ENCODE measurements around the gene INO80C.

The INO80C gene

DNA sequence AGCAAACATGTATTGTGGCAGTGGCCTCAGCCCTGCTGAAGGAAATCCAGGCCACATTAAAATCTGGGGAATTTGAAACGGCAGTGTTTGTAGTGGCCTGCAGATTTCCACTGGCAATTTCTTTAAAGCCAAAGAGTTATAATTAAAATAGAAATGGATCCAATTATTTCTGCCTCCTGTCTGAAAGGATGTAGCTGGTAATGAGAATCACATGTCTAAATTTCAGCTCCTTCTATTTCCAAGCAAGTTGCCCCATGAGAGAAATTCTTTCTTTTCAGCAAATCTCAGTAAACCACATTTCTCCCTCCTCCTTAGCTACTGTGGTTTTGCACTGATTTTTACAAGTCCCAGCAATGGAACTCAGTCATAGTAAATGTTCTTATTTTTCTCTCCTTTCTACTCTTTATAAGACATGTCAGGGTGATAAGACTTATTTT lies 65.2 kb downstream of the INO80C start:
- no peak for DNase-seq (ENCODE audit: low read depth in 1 of 2, low spot score in 1 of 2)

- no peak for DNase-seq (ENCODE audit: low read depth in 1 of 2, low spot score in 1 of 2)
Observed at GRCh38 chr18:35431374-35431741, 66.4 kb downstream of the INO80C start.

DNA sequence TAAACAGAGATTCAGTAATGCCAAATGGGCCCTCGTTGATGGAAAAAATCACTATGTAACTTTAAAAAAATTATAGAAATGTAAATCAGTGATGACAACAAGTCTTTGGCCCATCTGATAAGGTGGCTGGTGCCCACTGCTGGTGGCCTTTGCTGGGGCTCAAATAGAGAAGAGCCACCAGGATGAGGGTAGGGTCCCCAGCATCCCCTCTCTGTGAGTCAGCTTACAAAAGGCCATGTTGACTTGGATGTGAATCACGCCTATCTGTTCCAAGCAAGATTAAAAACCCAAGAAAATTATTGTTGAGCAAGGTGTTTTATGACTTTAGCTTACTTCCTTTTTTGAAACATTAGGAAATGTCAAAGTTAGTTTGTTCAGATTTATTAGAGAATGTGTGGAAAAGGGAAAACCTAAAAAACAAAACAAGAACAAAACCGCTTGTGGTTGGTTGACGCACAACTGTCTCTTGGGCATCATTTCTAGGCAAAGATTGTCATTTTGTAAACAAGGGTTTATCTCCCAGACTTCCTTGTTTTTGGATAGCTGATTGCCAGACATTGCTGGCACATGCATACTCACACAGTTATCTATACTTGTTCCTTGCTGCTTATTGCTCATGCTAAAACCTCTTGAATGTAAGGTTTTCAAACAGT lies 66.9 kb downstream of the INO80C start:
- DNase-seq (ENCODE audit: low read depth in 1 of 2, low spot score in 1 of 2), result no peak

DNA sequence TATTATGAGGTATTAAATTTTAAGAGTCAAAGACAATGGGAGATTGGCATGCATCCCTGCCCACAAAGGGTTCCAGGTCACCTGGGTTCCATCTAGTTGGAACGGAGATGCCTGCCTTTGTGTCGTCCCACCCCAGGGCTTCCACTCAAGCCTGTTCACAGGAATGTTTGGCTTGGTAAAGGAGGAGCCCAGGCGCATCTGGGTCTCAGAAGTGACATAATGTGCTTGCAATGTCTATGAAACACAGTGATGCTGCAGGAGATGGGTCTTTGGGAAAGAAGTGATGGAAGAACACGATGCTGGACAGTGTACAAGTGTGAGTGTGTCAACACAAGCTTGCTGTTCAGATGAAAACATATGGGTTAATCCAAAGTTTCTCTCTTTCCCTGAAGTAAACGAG lies 71.0 kb downstream of the INO80C start:
- DNase-seq (ENCODE audit: low read depth in 1 of 2, low spot score in 1 of 2), result no peak

- DNase-seq (ENCODE audit: low read depth in 1 of 2, low spot score in 1 of 2), result no peak
Observed at GRCh38 chr18:35424356-35424755, 73.4 kb downstream of the INO80C start.

- DNase-seq (ENCODE audit: low read depth in 1 of 2, low spot score in 1 of 2), result no peak
Observed at GRCh38 chr18:35422237-35422636, 75.5 kb downstream of the INO80C start.

DNA sequence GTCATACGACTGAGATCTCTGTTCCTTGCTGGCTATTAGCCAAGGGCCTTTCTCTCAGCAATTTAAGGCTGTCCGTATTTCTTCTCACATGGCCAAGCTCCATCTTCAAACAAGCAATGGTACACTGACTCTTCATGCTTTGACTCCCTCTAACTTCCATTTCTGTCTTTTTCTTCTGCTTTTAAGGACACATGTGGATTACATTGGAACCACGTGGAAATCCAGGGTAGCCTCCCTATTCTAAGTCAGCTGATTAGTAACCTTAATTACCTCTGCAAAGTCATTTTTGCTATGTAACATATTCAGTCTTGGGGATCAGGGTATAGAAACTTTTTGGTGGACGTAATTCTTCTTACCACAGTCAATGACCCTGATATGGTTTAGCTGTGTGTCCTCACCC lies 79.2 kb downstream of the INO80C start:
- DNase-seq (ENCODE audit: low read depth in 1 of 2, low spot score in 1 of 2), result no peak
